ENCODE data around the gene DDR2. TPM values are rescaled to one million over a fixed set of nuclear protein-coding genes. Genes with fewer than 3 reads are reported as not detected.

The DDR2 gene
- polyA plus RNA-seq, 1 donor from 2014 or later: 0.69 TPM

DNA sequence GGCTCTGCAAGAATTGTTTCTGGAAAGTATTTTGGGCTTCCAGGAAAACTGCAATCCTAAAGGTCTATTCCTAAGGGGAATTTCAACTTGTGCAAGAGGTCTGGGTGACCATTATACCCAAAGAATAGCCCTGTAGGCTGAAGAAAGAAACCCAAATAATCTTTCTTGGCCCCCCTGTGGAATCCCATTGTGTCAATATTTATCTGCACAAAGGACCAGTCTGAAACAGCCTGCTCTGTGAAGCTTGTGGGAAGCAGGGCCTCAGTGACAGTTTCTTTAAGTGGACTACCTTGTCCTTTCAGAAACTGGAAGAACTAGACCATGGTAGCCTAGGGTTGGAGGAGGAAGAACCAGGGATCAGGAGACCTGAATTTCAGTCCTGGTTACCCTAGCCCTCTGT is 99.8 kb downstream of the DDR2 start:
- Histone ChIP-seq H3K4me3 (ENCODE audit: low read length) (no peak overlapping the region), H3K9me2 (ENCODE audit: insufficient read depth, low read length) (no peaks in the 10 kb centered on the region), H3K36me3 (ENCODE audit: insufficient read depth, low read length) (no peaks in the 10 kb centered on the region), H3K79me2 (replicated peaks; ENCODE audit: insufficient read depth, low read length) (no peaks in the 10 kb centered on the region), H3K9ac (ENCODE audit: low read length) (no peak overlapping the region), H3K4me2 (ENCODE audit: low read length) (no peak overlapping the region), H3K27ac (ENCODE audit: low read length) (no peak overlapping the region), H4K20me1 (ENCODE audit: insufficient read depth) (no peaks in the 10 kb centered on the region), H2AFZ (ENCODE audit: low read depth, low read length) (no peak overlapping the region), H3F3A (ENCODE audit: insufficient read depth, low read length, poor library complexity, severe bottlenecking) (no peaks in the 10 kb centered on the region), H3K27me3 (ENCODE audit: insufficient read depth, low read depth, low read length) (no peaks in the 10 kb centered on the region), H3K9me3 (ENCODE audit: low read length) (no peaks in the 10 kb centered on the region)
- TF ChIP-seq SMC3 (conservative IDR thresholded peaks at IDR 0.05; ENCODE audit: poor library complexity) (no peak), TAF1 (IDR thresholded peaks at IDR 0.05; ENCODE audit: low read depth) (no peak), POLR2AphosphoS5 (IDR thresholded peaks at IDR 0.05) (no peak), EP300 (conservative IDR thresholded peaks at IDR 0.05; ENCODE audit: poor library complexity, severe bottlenecking) (no peak)

DNA sequence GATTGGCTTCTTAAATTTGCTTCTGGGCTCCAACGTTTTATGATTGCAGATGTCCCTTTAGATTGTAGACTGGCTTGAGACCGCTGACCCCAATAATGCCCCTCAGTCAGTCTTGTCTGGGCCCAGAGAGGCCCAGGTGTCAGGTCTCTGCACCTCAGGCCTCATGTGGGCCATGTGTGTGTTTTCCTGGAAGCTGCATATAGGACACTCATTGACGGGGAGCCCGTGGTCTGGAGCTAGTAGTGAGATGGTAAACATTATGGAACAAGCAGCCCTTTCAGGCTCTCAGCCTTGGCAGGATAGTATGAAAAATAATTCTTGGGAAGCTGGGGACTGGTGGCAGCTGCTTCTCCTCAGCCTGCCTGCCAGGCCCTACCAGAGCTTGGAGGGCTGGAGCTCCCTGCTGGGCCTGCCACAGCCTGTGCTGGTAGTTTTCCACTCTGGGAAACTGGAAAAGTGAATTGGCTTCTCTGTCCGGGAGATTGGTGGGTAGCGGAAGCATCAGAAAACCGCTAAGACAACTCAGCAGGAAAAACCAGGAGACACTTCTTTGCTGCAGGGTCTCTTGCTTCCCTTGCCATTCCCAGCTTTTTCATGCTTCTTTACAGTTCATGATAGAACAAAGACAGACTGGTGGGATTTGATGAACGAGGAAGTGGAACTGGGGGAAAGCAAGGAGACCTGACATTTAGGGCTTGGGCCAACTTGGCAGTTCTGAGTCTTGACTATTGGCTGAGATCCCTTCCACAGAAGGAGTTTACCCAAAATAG is 100.5 kb downstream of the DDR2 start:
- Histone ChIP-seq H2AFZ (ENCODE audit: low read depth, low read length) (no peak overlapping the region), H3K9me3 (ENCODE audit: low read length) (no peaks in the 10 kb centered on the region), H3K79me2 (replicated peaks; ENCODE audit: insufficient read depth, low read length) (no peaks in the 10 kb centered on the region), H3K9me2 (ENCODE audit: insufficient read depth, low read length) (no peaks in the 10 kb centered on the region), H3F3A (ENCODE audit: insufficient read depth, low read length, poor library complexity, severe bottlenecking) (no peaks in the 10 kb centered on the region), H3K9ac (ENCODE audit: low read length) (no peak overlapping the region), H3K36me3 (ENCODE audit: insufficient read depth, low read length) (no peaks in the 10 kb centered on the region), H3K27me3 (ENCODE audit: insufficient read depth, low read depth, low read length) (no peaks in the 10 kb centered on the region), H3K4me2 (ENCODE audit: low read length) (no peak overlapping the region), H4K20me1 (ENCODE audit: insufficient read depth) (no peaks in the 10 kb centered on the region), H3K4me3 (ENCODE audit: low read length) (no peak overlapping the region), H3K27ac (ENCODE audit: low read length) (no peak overlapping the region)
- no peak for TF ChIP-seq POLR2AphosphoS5 (IDR thresholded peaks at IDR 0.05)
- TF ChIP-seq SMC3 (conservative IDR thresholded peaks at IDR 0.05; ENCODE audit: poor library complexity): no peak
- TF ChIP-seq TAF1 (IDR thresholded peaks at IDR 0.05; ENCODE audit: low read depth): no peak
- TF ChIP-seq EZH2 (IDR thresholded peaks at IDR 0.05; ENCODE audit: borderline replicate concordance, insufficient read depth, low read length, poor library complexity, severe bottlenecking): no peak

DNA sequence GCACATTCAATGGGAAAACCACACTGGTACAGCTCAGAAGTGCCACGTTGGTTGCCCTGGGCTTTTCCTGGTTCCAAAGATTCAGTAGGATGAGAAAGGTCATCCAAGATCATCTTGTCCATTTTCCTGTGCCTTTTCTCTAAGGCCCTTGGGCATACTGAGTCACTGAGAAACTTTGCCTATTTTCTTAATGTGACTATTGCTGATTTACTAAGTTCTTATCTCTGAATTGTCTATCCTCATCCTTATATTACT is 101.0 kb downstream of the DDR2 start:
- no peaks in the 10 kb centered on the region for H3F3A ChIP-seq (ENCODE audit: insufficient read depth, low read length, poor library complexity, severe bottlenecking)
- no peak overlapping the region for H3K4me2 ChIP-seq (ENCODE audit: low read length)
- H2AFZ ChIP-seq (ENCODE audit: low read depth, low read length): no peak overlapping the region
- H3K9me3 ChIP-seq (ENCODE audit: low read length): no peaks in the 10 kb centered on the region
- no peak overlapping the region for H3K27ac ChIP-seq (ENCODE audit: low read length)
- no peak overlapping the region for H3K4me3 ChIP-seq (ENCODE audit: low read length)
- H3K9me2 ChIP-seq (ENCODE audit: insufficient read depth, low read length): no peaks in the 10 kb centered on the region
- no peak overlapping the region for H3K9ac ChIP-seq (ENCODE audit: low read length)
- H3K27me3 ChIP-seq (ENCODE audit: insufficient read depth, low read depth, low read length): no peaks in the 10 kb centered on the region
- H4K20me1 ChIP-seq (ENCODE audit: insufficient read depth): no peaks in the 10 kb centered on the region
- no peak for TF ChIP-seq EP300 (conservative IDR thresholded peaks at IDR 0.05; ENCODE audit: poor library complexity, severe bottlenecking)
- TF ChIP-seq RAD21 (conservative IDR thresholded peaks at IDR 0.05): no peak
- TF ChIP-seq EZH2 (IDR thresholded peaks at IDR 0.05; ENCODE audit: borderline replicate concordance, insufficient read depth, low read length, poor library complexity, severe bottlenecking): no peak
- TF ChIP-seq SMC3 (conservative IDR thresholded peaks at IDR 0.05; ENCODE audit: poor library complexity): no peak
- TF ChIP-seq POLR2AphosphoS5 (IDR thresholded peaks at IDR 0.05): no peak
- TF ChIP-seq, protein P1, sequence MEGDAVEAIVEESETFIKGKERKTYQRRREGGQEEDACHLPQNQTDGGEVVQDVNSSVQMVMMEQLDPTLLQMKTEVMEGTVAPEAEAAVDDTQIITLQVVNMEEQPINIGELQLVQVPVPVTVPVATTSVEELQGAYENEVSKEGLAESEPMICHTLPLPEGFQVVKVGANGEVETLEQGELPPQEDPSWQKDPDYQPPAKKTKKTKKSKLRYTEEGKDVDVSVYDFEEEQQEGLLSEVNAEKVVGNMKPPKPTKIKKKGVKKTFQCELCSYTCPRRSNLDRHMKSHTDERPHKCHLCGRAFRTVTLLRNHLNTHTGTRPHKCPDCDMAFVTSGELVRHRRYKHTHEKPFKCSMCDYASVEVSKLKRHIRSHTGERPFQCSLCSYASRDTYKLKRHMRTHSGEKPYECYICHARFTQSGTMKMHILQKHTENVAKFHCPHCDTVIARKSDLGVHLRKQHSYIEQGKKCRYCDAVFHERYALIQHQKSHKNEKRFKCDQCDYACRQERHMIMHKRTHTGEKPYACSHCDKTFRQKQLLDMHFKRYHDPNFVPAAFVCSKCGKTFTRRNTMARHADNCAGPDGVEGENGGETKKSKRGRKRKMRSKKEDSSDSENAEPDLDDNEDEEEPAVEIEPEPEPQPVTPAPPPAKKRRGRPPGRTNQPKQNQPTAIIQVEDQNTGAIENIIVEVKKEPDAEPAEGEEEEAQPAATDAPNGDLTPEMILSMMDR (IDR thresholded peaks at IDR 0.05; ENCODE audit: poor library complexity, severe bottlenecking): no peak
- TF ChIP-seq, protein P2, sequence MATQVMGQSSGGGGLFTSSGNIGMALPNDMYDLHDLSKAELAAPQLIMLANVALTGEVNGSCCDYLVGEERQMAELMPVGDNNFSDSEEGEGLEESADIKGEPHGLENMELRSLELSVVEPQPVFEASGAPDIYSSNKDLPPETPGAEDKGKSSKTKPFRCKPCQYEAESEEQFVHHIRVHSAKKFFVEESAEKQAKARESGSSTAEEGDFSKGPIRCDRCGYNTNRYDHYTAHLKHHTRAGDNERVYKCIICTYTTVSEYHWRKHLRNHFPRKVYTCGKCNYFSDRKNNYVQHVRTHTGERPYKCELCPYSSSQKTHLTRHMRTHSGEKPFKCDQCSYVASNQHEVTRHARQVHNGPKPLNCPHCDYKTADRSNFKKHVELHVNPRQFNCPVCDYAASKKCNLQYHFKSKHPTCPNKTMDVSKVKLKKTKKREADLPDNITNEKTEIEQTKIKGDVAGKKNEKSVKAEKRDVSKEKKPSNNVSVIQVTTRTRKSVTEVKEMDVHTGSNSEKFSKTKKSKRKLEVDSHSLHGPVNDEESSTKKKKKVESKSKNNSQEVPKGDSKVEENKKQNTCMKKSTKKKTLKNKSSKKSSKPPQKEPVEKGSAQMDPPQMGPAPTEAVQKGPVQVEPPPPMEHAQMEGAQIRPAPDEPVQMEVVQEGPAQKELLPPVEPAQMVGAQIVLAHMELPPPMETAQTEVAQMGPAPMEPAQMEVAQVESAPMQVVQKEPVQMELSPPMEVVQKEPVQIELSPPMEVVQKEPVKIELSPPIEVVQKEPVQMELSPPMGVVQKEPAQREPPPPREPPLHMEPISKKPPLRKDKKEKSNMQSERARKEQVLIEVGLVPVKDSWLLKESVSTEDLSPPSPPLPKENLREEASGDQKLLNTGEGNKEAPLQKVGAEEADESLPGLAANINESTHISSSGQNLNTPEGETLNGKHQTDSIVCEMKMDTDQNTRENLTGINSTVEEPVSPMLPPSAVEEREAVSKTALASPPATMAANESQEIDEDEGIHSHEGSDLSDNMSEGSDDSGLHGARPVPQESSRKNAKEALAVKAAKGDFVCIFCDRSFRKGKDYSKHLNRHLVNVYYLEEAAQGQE (IDR thresholded peaks at IDR 0.05; ENCODE audit: borderline replicate concordance): no peak
- TF ChIP-seq TAF1 (IDR thresholded peaks at IDR 0.05; ENCODE audit: low read depth): no peak
- no peak for TF ChIP-seq MXI1 (conservative IDR thresholded peaks at IDR 0.05; ENCODE audit: poor library complexity, severe bottlenecking)
- H3K79me2 ChIP-seq (replicated peaks; ENCODE audit: insufficient read depth, low read length): no peaks in the 10 kb centered on the region
- H3K36me3 ChIP-seq (ENCODE audit: insufficient read depth, low read length): no peaks in the 10 kb centered on the region
